ENCODE measurements around the gene ACADSB.

DNA sequence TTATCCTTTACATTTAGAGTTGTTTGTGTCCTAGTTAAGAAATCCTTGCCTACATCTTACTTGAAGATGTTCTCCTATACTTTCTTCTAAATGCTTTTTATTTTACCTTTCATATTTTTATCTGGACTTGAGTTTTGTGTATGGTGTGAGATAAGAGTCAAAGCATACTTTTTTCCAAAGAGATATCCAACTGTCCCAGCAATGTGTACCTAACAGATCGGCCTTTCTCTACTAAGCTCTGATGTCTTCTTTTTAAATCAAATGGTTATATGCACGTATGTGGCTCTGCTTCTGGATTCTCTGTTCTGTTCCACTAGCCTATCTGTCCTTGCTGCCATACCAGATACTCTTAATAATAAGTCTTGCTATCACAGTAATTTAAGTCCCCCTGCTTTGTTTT is 7.4 kb upstream of the ACADSB start:
- TF ChIP-seq, protein P1, sequence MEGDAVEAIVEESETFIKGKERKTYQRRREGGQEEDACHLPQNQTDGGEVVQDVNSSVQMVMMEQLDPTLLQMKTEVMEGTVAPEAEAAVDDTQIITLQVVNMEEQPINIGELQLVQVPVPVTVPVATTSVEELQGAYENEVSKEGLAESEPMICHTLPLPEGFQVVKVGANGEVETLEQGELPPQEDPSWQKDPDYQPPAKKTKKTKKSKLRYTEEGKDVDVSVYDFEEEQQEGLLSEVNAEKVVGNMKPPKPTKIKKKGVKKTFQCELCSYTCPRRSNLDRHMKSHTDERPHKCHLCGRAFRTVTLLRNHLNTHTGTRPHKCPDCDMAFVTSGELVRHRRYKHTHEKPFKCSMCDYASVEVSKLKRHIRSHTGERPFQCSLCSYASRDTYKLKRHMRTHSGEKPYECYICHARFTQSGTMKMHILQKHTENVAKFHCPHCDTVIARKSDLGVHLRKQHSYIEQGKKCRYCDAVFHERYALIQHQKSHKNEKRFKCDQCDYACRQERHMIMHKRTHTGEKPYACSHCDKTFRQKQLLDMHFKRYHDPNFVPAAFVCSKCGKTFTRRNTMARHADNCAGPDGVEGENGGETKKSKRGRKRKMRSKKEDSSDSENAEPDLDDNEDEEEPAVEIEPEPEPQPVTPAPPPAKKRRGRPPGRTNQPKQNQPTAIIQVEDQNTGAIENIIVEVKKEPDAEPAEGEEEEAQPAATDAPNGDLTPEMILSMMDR (IDR thresholded peaks at IDR 0.05), result no peak
- no peak for TF ChIP-seq POLR2A (IDR thresholded peaks at IDR 0.05)
